Mammary epithelial cell (primary cell): ENCODE measurements around the gene SLIT3.

Experiments
- EZH2 ChIP-seq: IDR thresholded peaks from 2 replicates; pipeline ENCODE4 v1.6.1; 2012; ENCODE audit warnings: low read length, inconsistent platforms, borderline replicate concordance
- TF ChIP-seq, protein P1 (sequence below), 2 donors: IDR thresholded peaks in 1 of 2; conservative IDR thresholded peaks in 1 of 2; 2 replicates each; pipeline ENCODE4 v1.5.1; 2011 to 2012; ENCODE audit warnings: inconsistent platforms in 2 of 2, low read length in 2 of 2, mild to moderate bottlenecking in 2 of 2, control low read depth in 1 of 2, low read depth in 1 of 2; ENCODE audit not compliant: insufficient read depth in 1 of 2; ENCODE audit errors: extremely low read depth in 1 of 2

DNA sequence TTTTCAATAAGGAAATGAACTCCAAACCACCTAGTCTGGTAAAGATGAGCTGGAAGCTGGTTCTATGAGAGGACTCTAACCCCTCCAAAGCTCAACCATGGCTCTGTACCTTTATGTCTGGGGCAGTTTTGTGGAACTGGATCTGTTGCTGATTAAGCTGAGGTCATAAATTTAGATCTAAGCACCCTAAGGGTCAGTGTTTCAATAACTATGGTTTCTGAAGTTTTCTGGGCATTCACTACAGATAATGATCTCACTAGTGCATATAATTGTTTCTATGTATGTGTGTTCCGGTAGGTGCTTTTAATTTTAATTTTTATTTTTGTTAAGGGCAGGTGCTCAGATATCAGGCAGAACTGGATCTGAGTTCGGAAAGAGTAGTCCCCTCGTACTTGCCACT is 463.1 kb downstream of the SLIT3 start:
- TF ChIP-seq, protein P1, sequence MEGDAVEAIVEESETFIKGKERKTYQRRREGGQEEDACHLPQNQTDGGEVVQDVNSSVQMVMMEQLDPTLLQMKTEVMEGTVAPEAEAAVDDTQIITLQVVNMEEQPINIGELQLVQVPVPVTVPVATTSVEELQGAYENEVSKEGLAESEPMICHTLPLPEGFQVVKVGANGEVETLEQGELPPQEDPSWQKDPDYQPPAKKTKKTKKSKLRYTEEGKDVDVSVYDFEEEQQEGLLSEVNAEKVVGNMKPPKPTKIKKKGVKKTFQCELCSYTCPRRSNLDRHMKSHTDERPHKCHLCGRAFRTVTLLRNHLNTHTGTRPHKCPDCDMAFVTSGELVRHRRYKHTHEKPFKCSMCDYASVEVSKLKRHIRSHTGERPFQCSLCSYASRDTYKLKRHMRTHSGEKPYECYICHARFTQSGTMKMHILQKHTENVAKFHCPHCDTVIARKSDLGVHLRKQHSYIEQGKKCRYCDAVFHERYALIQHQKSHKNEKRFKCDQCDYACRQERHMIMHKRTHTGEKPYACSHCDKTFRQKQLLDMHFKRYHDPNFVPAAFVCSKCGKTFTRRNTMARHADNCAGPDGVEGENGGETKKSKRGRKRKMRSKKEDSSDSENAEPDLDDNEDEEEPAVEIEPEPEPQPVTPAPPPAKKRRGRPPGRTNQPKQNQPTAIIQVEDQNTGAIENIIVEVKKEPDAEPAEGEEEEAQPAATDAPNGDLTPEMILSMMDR (conservative IDR thresholded peaks at IDR 0.05 in 1 of 2, IDR thresholded peaks at IDR 0.05 in 1 of 2; ENCODE audit: extremely low read depth in 1 of 2, insufficient read depth in 1 of 2, low read depth in 1 of 2, low read length in 2 of 2): no peak
- TF ChIP-seq EZH2: no peak
